ENCODE results near the gene FAXDC2. TPM values are rescaled to one million over a fixed set of nuclear protein-coding genes. Genes with fewer than 3 reads are reported as not detected.
A peak's percentile ranks its signal among the peaks of the same experiment; 100 is the strongest.

FAXDC2 gene
- total RNA-seq, 2 donors from 2014 or later, result 2.3 to 6.2 TPM

DNA sequence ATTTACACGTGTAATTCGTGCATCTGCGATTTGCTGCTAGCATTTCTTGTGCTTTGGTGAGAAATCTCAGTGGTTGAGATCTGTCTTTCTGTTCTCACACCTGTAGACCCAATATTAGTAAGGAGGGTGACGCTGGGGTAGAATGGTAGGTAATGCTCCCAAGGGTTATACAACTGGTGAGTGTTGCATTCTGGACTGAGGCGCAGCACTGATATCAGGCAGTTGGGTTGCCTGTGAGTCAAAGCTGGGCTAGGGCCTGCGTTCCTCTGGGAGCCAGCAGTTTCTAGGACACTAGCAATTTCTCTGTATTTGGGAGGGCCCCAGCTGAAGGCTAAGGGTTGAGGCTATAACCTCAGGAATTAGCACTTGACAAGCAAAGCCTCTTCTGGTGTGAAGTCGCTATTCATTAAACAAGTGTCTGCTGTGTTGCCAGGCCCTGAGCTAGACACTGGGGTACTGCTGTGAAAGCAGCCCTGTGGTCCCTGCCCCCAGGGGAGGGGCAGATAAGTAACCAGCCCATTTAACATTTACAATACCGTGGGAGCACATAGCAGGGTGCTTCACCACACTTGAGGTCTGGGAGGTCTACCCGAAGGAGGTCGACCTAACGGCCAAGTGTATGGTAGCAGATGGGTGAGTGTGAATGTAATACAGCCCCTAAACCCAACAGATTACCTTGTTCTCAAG is 66.5 kb downstream of the FAXDC2 start:
- TF ChIP-seq, protein P1, sequence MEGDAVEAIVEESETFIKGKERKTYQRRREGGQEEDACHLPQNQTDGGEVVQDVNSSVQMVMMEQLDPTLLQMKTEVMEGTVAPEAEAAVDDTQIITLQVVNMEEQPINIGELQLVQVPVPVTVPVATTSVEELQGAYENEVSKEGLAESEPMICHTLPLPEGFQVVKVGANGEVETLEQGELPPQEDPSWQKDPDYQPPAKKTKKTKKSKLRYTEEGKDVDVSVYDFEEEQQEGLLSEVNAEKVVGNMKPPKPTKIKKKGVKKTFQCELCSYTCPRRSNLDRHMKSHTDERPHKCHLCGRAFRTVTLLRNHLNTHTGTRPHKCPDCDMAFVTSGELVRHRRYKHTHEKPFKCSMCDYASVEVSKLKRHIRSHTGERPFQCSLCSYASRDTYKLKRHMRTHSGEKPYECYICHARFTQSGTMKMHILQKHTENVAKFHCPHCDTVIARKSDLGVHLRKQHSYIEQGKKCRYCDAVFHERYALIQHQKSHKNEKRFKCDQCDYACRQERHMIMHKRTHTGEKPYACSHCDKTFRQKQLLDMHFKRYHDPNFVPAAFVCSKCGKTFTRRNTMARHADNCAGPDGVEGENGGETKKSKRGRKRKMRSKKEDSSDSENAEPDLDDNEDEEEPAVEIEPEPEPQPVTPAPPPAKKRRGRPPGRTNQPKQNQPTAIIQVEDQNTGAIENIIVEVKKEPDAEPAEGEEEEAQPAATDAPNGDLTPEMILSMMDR (conservative IDR thresholded peaks at IDR 0.05), result no peak
- H3K4me1 ChIP-seq (ENCODE audit: control insufficient read depth, insufficient read depth, low read length), result peaks cover 31% of the 10 kb centered on the region
- H3K9me3 Mint-ChIP-seq, result no peaks in the 10 kb centered on the region
- DNase-seq, result peak; percentile 69
- H3K27ac ChIP-seq (ENCODE audit: low read depth, low read length), result peak overlapping the region; percentile 25
- H3K9ac ChIP-seq (ENCODE audit: extremely low read depth, low read length, poor library complexity, severe bottlenecking), result no peak overlapping the region
- H3K9me3 ChIP-seq (ENCODE audit: control insufficient read depth, low read length), result no peaks in the 10 kb centered on the region
- no peaks in the 10 kb centered on the region for H3K27me3 Mint-ChIP-seq (ENCODE audit: insufficient read depth)
- H3K27ac Mint-ChIP-seq, result peak overlapping the region; percentile 23
- peaks cover 8% of the 10 kb centered on the region for H3K36me3 Mint-ChIP-seq (ENCODE audit: low read depth)
- H3K4me3 Mint-ChIP-seq, result no peak overlapping the region
- WGBS, 2 experiments (ENCODE audit: insufficient coverage in 1 of 2, insufficient read length in 1 of 2), result 73 to 91% methylated on average over 7 to 11 of the region's 11 CpGs
- peaks cover 68% of the 10 kb centered on the region for H3K4me1 Mint-ChIP-seq
- no peaks in the 10 kb centered on the region for H3K27me3 ChIP-seq (ENCODE audit: control insufficient read depth, insufficient read depth, low read length, poor library complexity, severe bottlenecking)
- peak overlapping the region; percentile 50 for H3K4me3 ChIP-seq (ENCODE audit: low read length)
- no peaks in the 10 kb centered on the region for H3K36me3 ChIP-seq (ENCODE audit: control insufficient read depth, insufficient read depth, low read length)

- 92% methylated on average over 1 of the region's 1 CpG; no CpG with 5 or more reads in 1 of the 2 experiments for WGBS, 2 experiments (ENCODE audit: insufficient coverage in 1 of 2, insufficient read length in 1 of 2)
- no peaks in the 10 kb centered on the region for H3K9me3 Mint-ChIP-seq
- TF ChIP-seq, protein P1 (conservative IDR thresholded peaks at IDR 0.05), result no peak
- H3K27me3 Mint-ChIP-seq (ENCODE audit: insufficient read depth), result no peaks in the 10 kb centered on the region
- no peak overlapping the region for H3K27ac ChIP-seq (ENCODE audit: low read depth, low read length)
- DNase-seq, result no peak
- peaks cover 5% of the 10 kb centered on the region for H3K36me3 Mint-ChIP-seq (ENCODE audit: low read depth)
- no peak overlapping the region for H3K4me3 Mint-ChIP-seq
- H3K4me3 ChIP-seq (ENCODE audit: low read length), result peak overlapping the region; percentile 50
- H3K4me1 ChIP-seq (ENCODE audit: control insufficient read depth, insufficient read depth, low read length), result peaks cover 31% of the 10 kb centered on the region
- peak overlapping the region; percentile 0 for H3K27ac Mint-ChIP-seq
- H3K9me3 ChIP-seq (ENCODE audit: control insufficient read depth, low read length), result no peaks in the 10 kb centered on the region
- H3K4me1 Mint-ChIP-seq, result peaks cover 65% of the 10 kb centered on the region
- no peaks in the 10 kb centered on the region for H3K36me3 ChIP-seq (ENCODE audit: control insufficient read depth, insufficient read depth, low read length)
- no peaks in the 10 kb centered on the region for H3K27me3 ChIP-seq (ENCODE audit: control insufficient read depth, insufficient read depth, low read length, poor library complexity, severe bottlenecking)
- H3K9ac ChIP-seq (ENCODE audit: extremely low read depth, low read length, poor library complexity, severe bottlenecking), result no peak overlapping the region
Measured at GRCh38 chr5:154782812-154783592, 67.4 kb downstream of the FAXDC2 start.

DNA sequence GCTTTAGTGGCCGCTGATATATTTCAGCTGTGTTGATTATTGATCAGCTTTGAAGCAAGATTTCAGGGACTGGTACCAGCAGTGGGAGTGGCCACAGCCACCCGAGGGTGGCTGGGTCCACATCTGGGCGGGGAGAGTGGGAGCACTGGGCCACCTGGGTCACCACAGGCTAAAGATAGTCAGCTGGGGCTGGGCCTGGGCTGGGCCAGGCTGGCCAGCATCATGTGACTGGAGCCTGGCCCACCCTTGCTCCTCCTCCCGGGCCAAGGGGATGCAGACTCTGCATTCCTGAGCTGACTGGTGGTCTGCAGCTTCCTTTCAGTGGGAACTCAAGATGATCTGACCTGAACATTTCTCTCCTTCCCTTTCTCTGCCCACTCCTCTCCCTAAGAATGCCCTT is 68.1 kb downstream of the FAXDC2 start:
- H3K9me3 Mint-ChIP-seq, result no peaks in the 10 kb centered on the region
- H3K27me3 ChIP-seq (ENCODE audit: control insufficient read depth, insufficient read depth, low read length, poor library complexity, severe bottlenecking), result no peaks in the 10 kb centered on the region
- no peak overlapping the region for H3K4me3 Mint-ChIP-seq
- H3K4me1 ChIP-seq (ENCODE audit: control insufficient read depth, insufficient read depth, low read length), result peaks cover 31% of the 10 kb centered on the region
- no peak overlapping the region for H3K4me3 ChIP-seq (ENCODE audit: low read length)
- H3K27ac ChIP-seq (ENCODE audit: low read depth, low read length), result no peak overlapping the region
- H3K9me3 ChIP-seq (ENCODE audit: control insufficient read depth, low read length), result no peaks in the 10 kb centered on the region
- H3K4me1 Mint-ChIP-seq, result peaks cover 58% of the 10 kb centered on the region
- H3K27me3 Mint-ChIP-seq (ENCODE audit: insufficient read depth), result no peaks in the 10 kb centered on the region
- H3K9ac ChIP-seq (ENCODE audit: extremely low read depth, low read length, poor library complexity, severe bottlenecking), result no peak overlapping the region
- peaks cover 5% of the 10 kb centered on the region for H3K36me3 Mint-ChIP-seq (ENCODE audit: low read depth)
- TF ChIP-seq, protein P1 (conservative IDR thresholded peaks at IDR 0.05), result no peak
- WGBS, 2 experiments (ENCODE audit: insufficient coverage in 1 of 2, insufficient read length in 1 of 2), result 76 to 80% methylated on average over 1 to 4 of the region's 4 CpGs
- no peaks in the 10 kb centered on the region for H3K36me3 ChIP-seq (ENCODE audit: control insufficient read depth, insufficient read depth, low read length)
- peak overlapping the region; percentile 0 for H3K27ac Mint-ChIP-seq
- peak; percentile 69 for DNase-seq

Data from endodermal cell (in vitro differentiated cells).